ENCODE data around the gene CDRT15.
"Not testable (repeated sequence)": the region's sequence is repeated elsewhere in the genome, so short reads cannot be mapped to it uniquely, and the experiment has no call there.

Gene CDRT15

GRCh38 chr17:14236762-14237161 is at the start of gene CDRT15:
Gene CDRT15, minus strand, starts transcription at chr17:14236862. Its CDS starts 29 bp downstream, at chr17:14236833.
- DNase-seq, result not testable (repeated sequence)

DNA sequence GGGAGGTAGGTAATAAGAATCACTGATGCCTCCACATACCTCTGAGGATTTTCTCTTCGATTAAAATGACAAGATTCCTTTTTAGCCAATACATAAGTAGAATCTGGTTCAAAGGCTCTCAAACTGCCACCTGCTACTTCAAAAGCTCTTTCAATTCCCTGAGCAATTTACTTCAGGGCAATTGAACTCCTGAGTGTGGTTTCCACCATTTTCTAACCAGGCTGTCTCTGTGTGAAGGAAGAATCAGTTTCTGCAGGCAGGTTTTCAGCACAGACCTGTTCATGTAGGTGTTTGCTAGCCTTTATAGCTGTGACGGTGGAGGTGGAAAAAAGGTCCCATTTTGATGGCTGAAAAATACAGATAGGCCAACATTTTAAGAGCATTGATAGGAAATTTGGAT is 46.1 kb upstream of the CDRT15 start:
- DNase-seq, result no peak

DNA sequence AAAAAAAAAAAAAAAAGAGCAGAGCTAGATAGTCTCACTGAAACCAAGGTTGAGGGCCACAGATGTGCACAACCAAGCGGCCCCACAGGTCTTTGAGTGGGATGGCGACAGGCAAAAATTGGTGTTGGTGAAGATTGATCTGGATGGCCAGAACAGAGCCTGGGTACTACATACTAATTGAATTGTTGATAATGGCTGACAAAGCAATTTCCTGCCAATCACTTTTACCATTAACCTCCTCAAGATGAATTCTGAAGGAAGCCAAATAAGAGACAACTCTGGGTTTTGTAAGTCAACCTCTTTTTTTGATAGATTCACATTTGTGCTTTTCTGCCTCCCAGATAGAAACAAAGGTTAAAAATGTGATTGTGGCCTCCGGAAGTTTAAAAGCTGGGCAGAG is 44.9 kb upstream of the CDRT15 start:
- DNase-seq, result no peak

DNA sequence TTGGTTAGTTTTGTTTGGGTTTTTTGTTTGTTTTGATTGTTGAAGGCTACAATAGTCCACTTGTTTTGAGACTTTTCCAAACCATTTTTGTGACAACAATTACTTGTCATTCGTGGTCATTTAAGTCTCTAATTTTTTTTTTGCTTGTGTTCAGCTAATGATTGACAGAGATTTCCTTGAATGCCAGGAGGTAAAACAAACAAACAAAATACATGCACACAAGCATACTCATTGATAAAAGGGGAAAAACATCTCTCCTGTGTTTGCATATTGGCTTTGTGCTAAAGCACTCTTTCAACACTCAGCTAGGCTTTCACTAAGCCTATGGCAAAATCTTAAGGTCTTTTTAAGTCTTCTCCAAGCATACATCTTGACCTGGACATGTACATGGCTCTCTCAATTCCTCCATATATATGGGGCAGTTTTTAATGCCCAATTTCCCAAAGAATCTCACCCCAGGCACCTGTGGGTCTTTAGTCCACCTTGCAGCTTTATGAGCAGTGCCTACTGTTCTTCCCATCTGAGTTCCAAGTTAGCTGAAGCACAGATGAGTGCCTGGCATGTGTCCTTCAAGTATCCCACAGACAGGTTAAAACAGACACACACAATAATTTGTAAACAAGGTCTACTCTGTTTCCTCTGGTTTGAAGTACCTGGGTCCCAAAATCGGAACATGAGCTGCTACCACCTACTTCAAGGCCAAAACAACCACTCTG is 40.0 kb upstream of the CDRT15 start:
- DNase-seq, result no peak

DNA sequence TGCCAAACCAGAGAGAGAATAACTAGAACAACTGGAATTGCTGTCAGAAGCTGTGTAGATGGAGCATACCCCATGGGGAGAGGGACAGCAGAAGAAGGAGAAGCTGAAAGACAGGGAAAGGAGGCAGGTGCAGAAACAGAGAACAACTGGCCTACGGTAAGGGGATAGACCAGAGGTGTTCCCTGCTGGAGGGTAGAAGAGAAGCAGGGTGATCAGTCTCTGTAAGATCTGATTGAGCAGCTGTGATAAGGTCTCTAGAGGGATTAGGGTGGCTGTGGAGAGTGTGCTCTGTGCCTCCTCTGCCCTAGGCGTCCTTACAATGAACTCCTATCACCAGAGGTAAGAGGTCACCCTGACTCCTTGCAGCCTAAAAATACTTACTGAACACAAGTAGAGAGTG is 33.8 kb upstream of the CDRT15 start:
- DNase-seq, result no peak

- DNase-seq, result no peak
Measured at GRCh38 chr17:14269473-14269872, 32.8 kb upstream of the CDRT15 start.

DNA sequence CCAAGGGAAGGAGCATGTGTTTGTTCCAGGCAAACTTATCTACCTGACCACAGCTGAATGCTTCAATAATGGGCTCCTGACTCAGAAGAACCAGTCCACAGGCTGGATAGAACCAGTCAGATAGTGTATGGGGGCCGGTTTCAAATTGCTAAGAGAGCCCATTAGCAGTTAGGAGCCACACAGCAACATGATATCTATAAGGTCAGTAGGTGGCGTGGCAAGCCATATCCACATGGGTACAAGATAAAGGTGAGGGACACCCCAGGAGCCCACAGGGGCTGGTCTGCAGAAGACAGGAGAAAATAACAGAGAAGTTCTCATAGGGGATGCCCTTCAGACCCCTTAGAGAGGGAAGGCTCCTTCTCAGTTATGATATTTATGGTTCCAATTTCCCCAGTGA is 31.6 kb upstream of the CDRT15 start:
- no peak for DNase-seq

GRCh38 chr17:14261406-14261805 is 24.7 kb upstream of the CDRT15 start:
- no peak for DNase-seq

DNA sequence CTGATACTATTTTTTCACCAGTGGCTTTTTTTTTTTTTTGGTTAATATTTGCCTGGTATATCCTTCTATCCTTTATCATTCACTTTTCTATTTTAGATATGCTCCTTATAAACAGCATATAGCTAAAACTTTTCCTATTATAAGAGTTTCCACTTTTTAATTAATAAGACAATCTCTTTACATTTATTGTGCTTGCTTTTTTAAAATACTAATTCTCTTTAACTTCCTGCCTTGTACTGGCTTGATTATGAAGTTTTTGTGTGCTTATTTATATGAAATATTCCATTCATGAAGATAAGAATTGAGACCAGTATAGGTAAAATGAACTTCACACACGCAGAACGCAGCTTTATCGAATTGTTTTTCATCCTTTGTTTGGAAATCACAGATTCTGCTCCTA is 9.0 kb upstream of the CDRT15 start:
- DNase-seq, result no peak

GRCh38 chr17:14245002-14245401 is 8.3 kb upstream of the CDRT15 start:
- DNase-seq, result no peak

DNA sequence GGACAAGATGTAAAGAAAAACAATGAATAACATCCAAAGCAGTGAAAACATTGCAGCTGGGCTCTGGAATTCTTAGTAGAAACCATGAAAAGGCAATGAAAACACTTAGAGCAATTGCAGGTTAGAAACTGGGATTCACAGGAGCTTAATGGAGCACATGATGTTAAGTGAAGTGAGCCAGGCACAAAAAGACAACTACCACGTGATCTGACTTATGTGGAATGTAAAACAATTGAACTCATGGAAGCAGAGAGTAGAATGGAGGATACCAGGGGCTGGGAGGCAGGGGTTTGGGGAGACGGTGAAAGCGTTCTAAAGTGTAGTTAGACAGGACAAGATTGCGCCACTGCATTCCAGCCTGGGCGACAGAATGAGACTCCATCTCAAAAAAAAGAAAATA is 2.6 kb upstream of the CDRT15 start:
- DNase-seq, result not testable (repeated sequence)

DNA sequence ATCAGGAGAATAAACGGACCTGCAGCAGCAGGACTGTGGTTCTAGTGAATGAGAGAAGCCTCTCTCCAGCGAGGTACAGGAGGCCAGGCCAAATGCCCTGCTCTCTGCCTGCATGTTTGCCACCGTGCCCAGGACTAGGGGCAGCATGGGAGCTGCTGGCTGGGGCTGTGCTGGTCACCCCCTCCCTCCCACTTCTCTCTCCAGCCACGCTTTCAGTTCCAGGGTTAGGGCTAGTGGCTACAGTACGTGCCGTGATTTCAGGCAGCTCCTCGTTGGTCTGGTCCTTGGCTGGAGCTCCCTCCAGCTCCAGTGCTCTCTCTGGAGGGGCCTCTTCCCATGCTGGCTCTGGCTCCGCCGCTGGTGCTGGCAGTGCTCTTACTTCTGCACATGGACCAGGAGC is 630 bp downstream of the CDRT15 start:
- not testable (repeated sequence) for DNase-seq

- DNase-seq, result not testable (repeated sequence)
Measured at GRCh38 chr17:14235047-14235446, 1.6 kb downstream of the CDRT15 start.

GRCh38 chr17:14231187-14231586 is 5.5 kb downstream of the CDRT15 start:
- not testable (repeated sequence) for DNase-seq

DNA sequence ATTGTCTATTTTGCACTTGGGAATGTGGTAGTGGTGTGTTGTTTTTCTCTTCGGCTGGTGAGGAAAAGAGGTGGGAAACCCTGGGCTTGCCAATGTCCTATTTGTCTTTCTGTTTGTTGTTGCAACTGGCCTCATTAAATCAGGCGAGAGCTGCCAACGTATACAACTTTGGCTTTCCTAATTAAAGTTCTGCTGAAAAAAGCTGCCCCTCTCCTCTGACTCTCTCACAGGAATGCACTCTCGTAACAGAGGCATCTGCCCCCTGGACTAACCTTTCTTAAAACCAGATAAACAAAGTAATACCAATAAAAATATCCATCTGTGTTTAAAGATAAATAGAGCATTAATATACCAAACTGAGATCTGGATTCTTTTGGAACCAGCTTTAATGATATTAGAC is 7.8 kb downstream of the CDRT15 start:
- DNase-seq, result no peak

DNA sequence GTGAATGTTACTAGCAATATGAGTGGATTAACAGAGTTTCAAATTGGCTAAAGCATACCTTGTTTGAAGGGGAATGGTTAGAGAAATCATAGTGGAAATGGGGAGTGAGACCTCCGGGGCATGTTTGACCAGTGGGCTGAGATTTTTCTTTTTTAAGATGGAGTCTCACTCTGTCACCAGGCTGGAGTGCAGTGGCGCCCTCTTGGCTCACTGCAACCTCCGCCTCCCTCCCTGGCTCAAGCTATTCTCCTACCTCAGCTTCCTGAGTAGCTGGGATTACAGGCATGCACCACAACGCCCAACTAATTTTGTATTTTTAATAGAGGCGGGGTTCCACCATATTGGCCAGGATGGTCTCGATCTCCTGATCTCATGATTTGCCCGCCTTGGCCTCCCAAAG is 9.6 kb downstream of the CDRT15 start:
- no peak for DNase-seq

DNA sequence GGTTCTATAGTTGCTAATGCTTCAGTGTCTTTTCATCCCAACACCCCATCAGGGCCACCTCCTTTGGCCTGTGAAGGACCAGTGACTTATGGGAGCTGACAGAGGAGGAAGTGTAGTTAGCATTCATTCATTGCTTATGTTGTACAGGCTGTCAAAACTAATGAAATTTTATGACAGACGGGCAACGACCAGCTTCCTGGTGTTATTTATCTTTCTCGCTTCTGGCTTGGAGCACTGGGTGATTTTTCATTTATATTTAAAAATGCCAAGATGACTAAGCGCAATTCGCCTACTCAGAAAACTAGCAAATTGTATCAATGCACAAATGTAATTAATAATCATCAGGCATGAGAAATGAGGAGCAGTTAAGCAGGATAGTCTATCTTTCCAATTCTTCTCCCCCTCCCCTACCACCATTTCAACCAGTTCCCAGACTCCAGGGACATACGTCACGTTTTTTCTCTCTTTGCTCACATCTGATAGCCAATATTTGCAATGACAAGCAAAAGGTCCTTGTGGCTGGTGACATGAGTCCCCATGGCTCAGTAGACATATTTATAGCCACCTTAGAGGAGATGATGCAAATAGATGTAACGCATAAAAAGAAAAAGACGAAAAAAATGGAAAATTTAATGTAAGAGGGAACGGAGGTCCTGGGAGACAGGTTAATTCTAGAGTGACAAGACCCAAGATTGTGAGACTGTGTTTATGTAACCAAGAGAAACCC is 11.2 kb downstream of the CDRT15 start:
- no peak for DNase-seq

- no peak for DNase-seq
Measured at GRCh38 chr17:14222611-14223010, 14.1 kb downstream of the CDRT15 start.

GRCh38 chr17:14214271-14214670 is 22.4 kb downstream of the CDRT15 start:
- DNase-seq, result no peak

- no peak for DNase-seq
Measured at GRCh38 chr17:14212401-14212800, 24.3 kb downstream of the CDRT15 start.

- DNase-seq, result peak; percentile 33 to 58
Measured at GRCh38 chr17:14211801-14212200, 24.9 kb downstream of the CDRT15 start.

- no peak for DNase-seq
Measured at GRCh38 chr17:14211246-14211645, 25.4 kb downstream of the CDRT15 start.

GRCh38 chr17:14209215-14209614 is 27.4 kb downstream of the CDRT15 start:
- no peak for DNase-seq

DNA sequence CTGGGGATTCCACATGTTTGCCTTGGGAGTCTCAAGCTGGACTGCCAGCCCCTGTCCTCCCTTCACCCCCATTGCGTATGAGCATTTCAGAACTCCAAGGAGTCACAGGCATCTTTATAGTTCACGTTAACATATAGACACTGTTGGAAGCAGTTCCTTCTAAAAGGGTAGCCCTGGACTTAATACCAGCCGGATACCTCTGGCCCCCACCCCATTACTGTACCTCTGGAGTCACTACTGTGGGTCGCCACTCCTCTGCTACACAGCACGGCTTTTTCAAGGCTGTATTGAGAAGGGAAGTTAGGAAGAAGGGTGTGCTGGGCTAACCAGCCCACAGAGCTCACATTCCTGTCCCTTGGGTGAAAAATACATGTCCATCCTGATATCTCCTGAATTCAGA is 28.9 kb downstream of the CDRT15 start:
- no peak for DNase-seq

DNA sequence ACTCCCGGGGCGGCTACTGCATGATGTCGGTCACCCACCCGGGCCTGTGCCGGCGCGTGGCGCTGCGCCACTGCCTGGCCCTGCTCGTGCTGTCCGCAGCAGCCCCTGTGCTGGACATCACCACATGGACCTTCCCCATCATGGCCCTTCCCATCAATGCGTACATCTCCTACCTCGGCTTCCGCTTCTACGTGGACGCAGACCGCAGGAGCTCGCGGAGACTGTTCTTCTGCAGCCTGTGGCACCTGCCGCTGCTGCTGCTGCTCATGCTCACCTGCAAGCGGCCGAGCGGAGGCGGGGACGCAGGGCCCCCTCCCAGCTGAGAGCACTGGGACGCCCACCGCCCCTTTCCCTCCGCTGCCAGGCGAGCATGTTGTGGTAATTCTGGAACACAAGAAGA is 29.8 kb downstream of the CDRT15 start:
- no peak for DNase-seq

All from stimulated activated CD4-positive, alpha-beta T cell treated with anti-CD3 and anti-CD28 coated beads, Interleukin-2, amount 100 ng/mL, for 24 hours (primary cell).